Astrocyte of the cerebellum (primary cell): ENCODE measurements around the gene PFKM.

ENCODE experiments used
- DNase-seq: peaks from one replicate; pipeline ENCODE4 v3.0.0-alpha.2; 2011; ENCODE audit warnings: low read depth
- H3K4me3 ChIP-seq: 2 replicates; pipeline ENCODE4 v1.5.1; 2011; ENCODE audit warnings: mild to moderate bottlenecking, low read depth, low read length, moderate library complexity
- in situ Hi-C: cut with HindIII; loops from 2 replicates; pipeline ENCODE4 v1.10.0; 2017; ENCODE audit warnings: low sequenced_read_pairs
- TF ChIP-seq, protein P1 (sequence below): IDR thresholded peaks from 2 replicates; pipeline ENCODE4 v1.5.1; 2012; ENCODE audit warnings: low read length, low read depth, moderate library complexity, mild to moderate bottlenecking; ENCODE audit errors: missing control alignments

Gene PFKM

DNA sequence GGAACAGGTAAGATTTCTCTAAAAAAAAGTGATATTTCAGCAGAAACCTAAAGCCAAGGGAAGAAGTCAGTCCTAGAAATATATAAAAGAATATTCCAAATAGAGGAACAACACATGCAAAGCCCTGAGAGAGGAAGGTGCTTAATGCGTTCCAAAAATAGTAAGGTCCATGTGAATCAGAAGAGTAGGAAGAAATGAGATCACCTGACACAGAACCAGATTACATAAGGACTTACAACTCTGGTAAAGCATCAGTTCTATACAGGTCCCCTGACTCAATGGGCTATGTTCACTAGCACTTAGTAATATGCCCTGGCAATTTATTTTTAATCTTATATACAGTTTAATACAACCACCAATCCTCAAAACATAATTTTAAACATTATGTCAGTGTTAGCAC is 43.3 kb upstream of the PFKM start:
- no peak for DNase-seq
- TF ChIP-seq, protein P1, sequence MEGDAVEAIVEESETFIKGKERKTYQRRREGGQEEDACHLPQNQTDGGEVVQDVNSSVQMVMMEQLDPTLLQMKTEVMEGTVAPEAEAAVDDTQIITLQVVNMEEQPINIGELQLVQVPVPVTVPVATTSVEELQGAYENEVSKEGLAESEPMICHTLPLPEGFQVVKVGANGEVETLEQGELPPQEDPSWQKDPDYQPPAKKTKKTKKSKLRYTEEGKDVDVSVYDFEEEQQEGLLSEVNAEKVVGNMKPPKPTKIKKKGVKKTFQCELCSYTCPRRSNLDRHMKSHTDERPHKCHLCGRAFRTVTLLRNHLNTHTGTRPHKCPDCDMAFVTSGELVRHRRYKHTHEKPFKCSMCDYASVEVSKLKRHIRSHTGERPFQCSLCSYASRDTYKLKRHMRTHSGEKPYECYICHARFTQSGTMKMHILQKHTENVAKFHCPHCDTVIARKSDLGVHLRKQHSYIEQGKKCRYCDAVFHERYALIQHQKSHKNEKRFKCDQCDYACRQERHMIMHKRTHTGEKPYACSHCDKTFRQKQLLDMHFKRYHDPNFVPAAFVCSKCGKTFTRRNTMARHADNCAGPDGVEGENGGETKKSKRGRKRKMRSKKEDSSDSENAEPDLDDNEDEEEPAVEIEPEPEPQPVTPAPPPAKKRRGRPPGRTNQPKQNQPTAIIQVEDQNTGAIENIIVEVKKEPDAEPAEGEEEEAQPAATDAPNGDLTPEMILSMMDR: no peak
- in situ Hi-C loops: no loop called here
- H3K4me3 ChIP-seq: no peak overlapping the region

DNA sequence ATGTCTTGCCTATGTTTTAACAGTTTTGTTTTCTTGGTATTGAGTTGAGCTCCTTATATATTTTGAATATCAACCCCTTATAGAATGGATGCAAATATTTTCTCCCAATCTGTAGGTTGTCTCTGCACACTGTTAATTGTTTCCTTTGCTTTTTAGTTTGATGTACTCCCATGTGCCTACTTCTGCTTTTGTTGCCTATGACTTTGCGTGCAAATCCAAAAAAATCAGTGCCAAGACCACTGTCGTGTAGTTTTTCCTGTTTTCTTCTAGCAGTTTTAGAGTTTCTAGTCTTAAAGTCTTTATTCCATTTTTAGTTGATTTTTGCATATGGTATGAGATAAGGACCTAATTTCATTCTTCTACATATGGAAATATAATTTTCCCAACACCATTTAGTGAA is 42.1 kb upstream of the PFKM start:
- in situ Hi-C loops: no loop called here
- H3K4me3 ChIP-seq: no peak overlapping the region
- DNase-seq: no peak
- TF ChIP-seq, protein P1: no peak

DNA sequence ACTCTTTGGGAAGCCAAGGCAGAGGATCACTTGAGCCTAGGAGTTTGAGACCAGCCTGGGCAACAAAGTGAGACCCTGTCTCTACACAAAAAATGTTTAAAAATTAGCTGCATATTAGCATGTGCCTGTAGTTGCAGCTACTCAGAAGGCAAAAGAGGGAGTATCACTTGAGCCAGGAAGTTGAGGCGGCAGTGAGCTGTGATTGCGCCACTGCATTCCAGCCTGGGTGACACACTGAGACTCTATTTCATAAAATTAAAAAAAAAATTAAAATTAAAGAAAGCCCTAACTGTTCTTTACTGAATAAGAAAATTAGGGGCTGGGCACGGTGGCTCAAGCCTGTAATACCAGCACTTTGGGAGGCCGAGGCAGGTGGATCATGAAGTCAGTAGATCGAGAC is 40.3 kb upstream of the PFKM start:
- in situ Hi-C loops: no loop called here
- H3K4me3 ChIP-seq: no peak overlapping the region
- no peak for DNase-seq
- TF ChIP-seq, protein P1: no peak

DNA sequence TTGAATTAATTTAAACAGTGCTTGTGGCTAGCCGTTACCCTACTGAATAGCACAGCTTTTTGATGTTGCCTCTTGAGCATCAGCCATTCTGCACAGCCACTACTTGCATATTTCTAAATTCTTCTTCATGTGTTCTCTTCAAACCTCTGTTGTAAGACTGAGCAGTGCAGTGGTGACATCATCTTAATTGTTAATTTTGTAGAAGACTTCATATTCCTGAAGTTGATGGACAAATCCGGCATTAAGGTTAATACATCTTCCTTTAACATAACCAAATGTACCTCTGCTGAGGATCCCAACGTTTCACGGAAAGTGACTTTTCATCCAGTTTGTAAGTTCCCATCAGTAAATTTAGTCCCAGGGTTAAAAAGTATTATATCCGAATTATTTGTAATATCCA is 38.9 kb upstream of the PFKM start:
- no peak for DNase-seq
- TF ChIP-seq, protein P1: no peak
- in situ Hi-C loops: loop anchor here (5.0 kb wide), 1 partner anchor 97 kb away; no protein-coding TSS in a partner anchor
- no peak overlapping the region for H3K4me3 ChIP-seq

DNA sequence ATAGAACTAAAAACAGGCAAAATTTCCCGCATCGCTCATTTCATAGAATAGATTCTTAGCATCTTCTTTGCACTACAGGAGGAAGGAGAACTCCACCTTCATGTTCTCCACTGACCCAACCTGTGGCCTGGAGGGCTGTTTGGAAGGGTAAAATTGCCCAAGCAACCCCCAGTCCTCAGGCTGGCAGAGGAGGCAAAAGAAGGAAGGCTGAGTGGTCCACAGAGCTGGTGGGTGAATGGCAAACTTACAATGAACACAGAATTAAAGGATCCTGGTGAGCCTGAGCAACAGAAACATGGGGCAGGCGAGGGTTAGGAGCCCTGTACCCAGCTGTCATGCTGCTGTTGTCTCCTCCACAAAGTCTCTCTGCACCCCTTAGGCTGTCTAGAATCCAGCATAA is 38.3 kb upstream of the PFKM start:
- in situ Hi-C loops: loop anchor here (5.0 kb wide), 1 partner anchor 96 kb away; no protein-coding TSS in a partner anchor
- H3K4me3 ChIP-seq: no peak overlapping the region

DNA sequence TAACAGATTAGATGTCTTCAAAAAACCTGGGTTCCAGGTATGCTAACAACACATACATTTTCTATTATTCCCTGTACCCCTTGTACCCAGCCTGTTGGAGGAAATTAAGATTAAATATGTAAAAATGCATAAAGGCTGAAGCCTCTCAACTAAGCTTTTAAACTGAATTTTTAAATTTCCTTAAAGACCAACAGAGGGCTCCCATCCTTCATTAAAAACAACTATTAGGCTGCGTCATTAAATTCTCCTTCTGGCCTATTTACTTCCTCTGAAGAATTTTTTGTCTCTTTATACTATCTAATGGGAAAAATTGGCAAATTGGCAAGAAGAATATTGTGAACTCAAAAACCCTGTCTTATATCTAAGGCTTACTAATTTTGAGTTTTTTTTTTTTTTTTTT is 35.1 kb upstream of the PFKM start:
- DNase-seq: peak; percentile 9
- no peak overlapping the region for H3K4me3 ChIP-seq
- in situ Hi-C loops: loop anchor here (5.0 kb wide), 1 partner anchor 93 kb away; no protein-coding TSS in a partner anchor

More for the DNA sequence above, 38.3 kb upstream of the PFKM start:
- TF ChIP-seq, protein P1: no peak
- no peak for DNase-seq

More for the DNA sequence above, 35.1 kb upstream of the PFKM start:
- TF ChIP-seq, protein P1: no peak
